Endothelial cell of umbilical vein (primary cell): ENCODE measurements around the gene RUNX2. TPM values are rescaled to one million over a fixed set of nuclear protein-coding genes. Genes with fewer than 3 reads are reported as not detected.

ENCODE experiments used
- BruUV-seq: library from RNA; stranded (reverse); fragments of 400-500 nt; replicated peaks from 2 replicates; lab custom pipeline; 2021; lab: Mats Ljungman, UMichigan
- CTCF ChIA-PET: fragments of 300-600, 350-600 bp; sonication (Branson Sonifier 250); formaldehyde crosslinking; loops from one replicate; lab custom pipeline; 2021; ENCODE audit warnings: antibody characterized with exemption, inconsistent platforms; lab: Charles Lee
- POLR2A ChIA-PET: fragments of 300-600, 350-600 bp; sonication (Branson Sonifier 250); formaldehyde crosslinking; loops from one replicate; lab custom pipeline; 2021; ENCODE audit warnings: antibody characterized with exemption, inconsistent platforms; lab: Charles Lee
- DNase-seq: peaks from one replicate; pipeline ENCODE4 v3.0.0-alpha.2; 2011; ENCODE audit warnings: low read depth, low spot score
- FAIRE-seq: peaks from 2 replicates; lab custom pipeline; 2011; peaks lifted over from hg19 to GRCh38; lab: Jason Lieb, UNC
- H2AFZ ChIP-seq: 2 replicates; pipeline ENCODE4 v1.6.0; 2012; ENCODE audit warnings: low read depth, low read length, control low read depth, inconsistent platforms
- H3K27ac ChIP-seq: 2 replicates; pipeline ENCODE4 v1.5.1; 2011; ENCODE audit warnings: low read depth, mild to moderate bottlenecking, control low read depth, low read length, moderate library complexity; ENCODE audit not compliant: insufficient read depth
- H3K27me3 ChIP-seq, 2 experiments: 2 replicates each; pipeline versions ENCODE4 v1.6.0 to v1.6.1; 2011; ENCODE audit warnings: low read length in 2 of 2, mixed read lengths in 1 of 2; ENCODE audit not compliant: control insufficient read depth in 2 of 2, insufficient read depth in 2 of 2
- H3K36me3 ChIP-seq, 2 experiments: 2 replicates in 1 of 2; 3 replicates in 1 of 2; pipeline ENCODE4 v1.5.1; 2011; ENCODE audit warnings: low read length in 2 of 2, mild to moderate bottlenecking in 1 of 2, moderate library complexity in 1 of 2; ENCODE audit not compliant: control insufficient read depth in 2 of 2, insufficient read depth in 2 of 2; ENCODE audit errors: extremely low read depth in 1 of 2
- H3K4me1 ChIP-seq: 3 replicates; pipeline ENCODE4 v1.5.1; 2011; ENCODE audit warnings: mild to moderate bottlenecking, low read length; ENCODE audit not compliant: control insufficient read depth, insufficient read depth; ENCODE audit errors: extremely low read depth
- H3K4me2 ChIP-seq: 2 replicates; pipeline ENCODE4 v1.6.1; 2011; ENCODE audit warnings: low read length, control low read depth, mixed read lengths; ENCODE audit not compliant: insufficient read depth
- H3K4me3 ChIP-seq, 3 experiments: fragments of 200-600 bp in 1 of 3; sonication (generic), shearing (Covaris generic) in 1 of 3; replicated peaks in 1 of 3; 2 replicates each; pipeline ENCODE4 v1.5.1; 2011 to 2016; ENCODE audit warnings: control low read depth in 3 of 3, low read length in 3 of 3, mild to moderate bottlenecking in 2 of 3, inconsistent platforms in 1 of 3, low read depth in 1 of 3, moderate library complexity in 1 of 3; ENCODE audit not compliant: insufficient read depth in 1 of 3
- H3K79me2 ChIP-seq: 2 replicates; pipeline ENCODE4 v1.6.0; 2012; ENCODE audit warnings: low read length, inconsistent platforms; ENCODE audit not compliant: control insufficient read depth, insufficient read depth
- H3K9ac ChIP-seq: replicated peaks from 2 replicates; pipeline ENCODE3; 2011; ENCODE audit warnings: low read length, control low read depth; ENCODE audit not compliant: insufficient read depth; ENCODE audit errors: extremely low read depth
- H3K9me1 ChIP-seq: replicated peaks from 3 replicates; pipeline ENCODE4 v1.6.0; 2011; ENCODE audit warnings: mild to moderate bottlenecking, low read length; ENCODE audit not compliant: control insufficient read depth, insufficient read depth; ENCODE audit errors: extremely low read depth
- H3K9me3 ChIP-seq: replicated peaks from 2 replicates; pipeline ENCODE4 v1.5.1; 2012; ENCODE audit warnings: low read length, inconsistent platforms; ENCODE audit not compliant: control insufficient read depth, insufficient read depth
- H4K20me1 ChIP-seq: replicated peaks from 2 replicates; pipeline ENCODE3; 2011; ENCODE audit warnings: mild to moderate bottlenecking, low read length; ENCODE audit not compliant: control insufficient read depth, insufficient read depth; ENCODE audit errors: extremely low read depth
- EZH2 ChIP-seq: IDR thresholded peaks from 2 replicates; pipeline ENCODE4 v1.6.1; 2012; ENCODE audit warnings: borderline replicate concordance, low read depth, mild to moderate bottlenecking, moderate library complexity, low read length, inconsistent platforms; ENCODE audit not compliant: severe bottlenecking
- FOS ChIP-seq: IDR thresholded peaks from 2 replicates; pipeline ENCODE4 v1.6.1; 2011; ENCODE audit warnings: mild to moderate bottlenecking, low read length, moderate library complexity, borderline replicate concordance; ENCODE audit not compliant: insufficient read depth
- GATA2 ChIP-seq: IDR thresholded peaks from 2 replicates; pipeline ENCODE4 v1.7.0; 2011; ENCODE audit warnings: low read depth, mild to moderate bottlenecking, moderate library complexity, mixed read lengths, low read length; ENCODE audit not compliant: insufficient read length, insufficient read depth
- JUN ChIP-seq: IDR thresholded peaks from 2 replicates; pipeline ENCODE4 v1.6.1; 2011; ENCODE audit warnings: borderline replicate concordance, low read depth; ENCODE audit not compliant: insufficient read length, insufficient read depth
- MYC ChIP-seq: IDR thresholded peaks from one replicate; pipeline ENCODE4 v1.6.1; 2011; ENCODE audit warnings: mild to moderate bottlenecking, low read depth, low read length
- POLR2A ChIP-seq: IDR thresholded peaks from 2 replicates; pipeline ENCODE4 v1.6.1; 2012; ENCODE audit warnings: low read depth, mild to moderate bottlenecking, control low read depth, low read length
- POLR2AphosphoS5 ChIP-seq: IDR thresholded peaks from 2 replicates; pipeline ENCODE4 v1.6.1; 2012; ENCODE audit warnings: low read depth, mild to moderate bottlenecking, control low read depth, low read length, moderate library complexity; ENCODE audit not compliant: insufficient read depth
- dilution Hi-C: fragments of 300-500 bp; cut with MboI; formaldehyde crosslinking; loops from one replicate; pipeline ENCODE4 v1.15.0; 2019; ENCODE audit warnings: low sequenced_read_pairs; ENCODE audit not compliant: extremely low pct_ligation_motif_present
- intact Hi-C: fragments of 100-400 bp; cut with micrococcal nuclease; formaldehyde crosslinking; loops from one replicate; pipeline ENCODE4 v1.10.0; 2022
- polyA plus RNA-seq, 4 experiments: library from polyadenylated mRNA; depleted of rRNA in 3 of 4; stranded (reverse) in 3 of 4; unstranded in 1 of 4; fragments of >200 nt; gene quantifications; 2 replicates each; pipeline versions ENCODE4 v1.2.1 to v1.2.3, GENCODE V29; 2011 to 2012; ENCODE audit warnings: missing spikeins in 1 of 4
- total RNA-seq: library from RNA; stranded (reverse); gene quantifications from 2 replicates; pipeline ENCODE4 v1.2.3, GENCODE V29; 2021
- TF ChIP-seq, protein P1 (sequence below): IDR thresholded peaks from 2 replicates; pipeline ENCODE4 v1.6.1; 2011; ENCODE audit not compliant: insufficient read depth, insufficient read length
- TF ChIP-seq, protein P2 (sequence below), 2 donors: IDR thresholded peaks; 1 replicate in 1 of 2; 2 replicates in 1 of 2; pipeline ENCODE4 v1.5.1; 2011; ENCODE audit warnings: low read length in 2 of 2, mild to moderate bottlenecking in 2 of 2, moderate library complexity in 2 of 2, control low read depth in 1 of 2, inconsistent platforms in 1 of 2, low read depth in 1 of 2; ENCODE audit not compliant: insufficient read depth in 1 of 2; ENCODE audit errors: extremely low read depth in 1 of 2

Gene RUNX2
- total and polyA plus RNA-seq, 2 donors (not counting 3 experiments of a cell fraction or from before 2014, with no cell fraction given): 0.06 TPM; not detected in 1

DNA sequence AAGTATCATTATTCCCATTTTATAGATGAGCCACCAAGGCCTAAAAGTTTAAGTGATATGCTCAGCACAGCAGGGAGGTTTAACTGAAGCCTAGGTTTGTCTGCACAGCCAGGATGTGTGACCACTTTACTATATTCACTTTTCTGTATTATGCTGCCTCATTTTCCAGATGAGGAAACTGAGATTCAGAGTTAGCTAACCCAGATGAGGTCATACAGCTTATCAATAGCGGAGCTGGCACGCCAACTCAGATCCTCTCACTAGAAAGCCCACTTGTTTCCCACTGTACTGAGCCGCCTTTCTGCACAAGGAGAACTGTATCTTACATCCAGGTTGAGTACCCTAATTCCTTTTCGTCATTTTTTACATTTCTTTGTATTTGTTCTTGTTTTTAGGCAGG, 181.3 kb downstream of the RUNX2 start:
- Histone ChIP-seq H3K27ac (no peak overlapping the region), H3K27me3 (peaks cover 0 to 2% of the 10 kb centered on the region in 2 experiments), H3K4me2 (no peak overlapping the region), H2AFZ (no peak overlapping the region), H3K9me3 (no peaks in the 10 kb centered on the region), H3K36me3 (no peaks in the 10 kb centered on the region), H3K9ac (no peak overlapping the region), H3K4me3 (no peak overlapping the region), H4K20me1 (no peaks in the 10 kb centered on the region), H3K4me1 (peaks cover 5% of the 10 kb centered on the region), H3K9me1 (no peaks in the 10 kb centered on the region), H3K79me2 (no peaks in the 10 kb centered on the region)
- FAIRE-seq: no peak
- dilution Hi-C loops (no loop called here), intact Hi-C loops (no loop called here)
- ChIA-PET CTCF (no interaction called here), POLR2A (no interaction called here)
- TF ChIP-seq MYC (no peak), POLR2A (no peak), FOS (no peak), JUN (no peak), GATA2 (no peak), POLR2AphosphoS5 (no peak)
- TF ChIP-seq, protein P1, sequence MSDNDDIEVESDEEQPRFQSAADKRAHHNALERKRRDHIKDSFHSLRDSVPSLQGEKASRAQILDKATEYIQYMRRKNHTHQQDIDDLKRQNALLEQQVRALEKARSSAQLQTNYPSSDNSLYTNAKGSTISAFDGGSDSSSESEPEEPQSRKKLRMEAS: no peak
- no TSS peak for BruUV-seq
- no peak for DNase-seq

DNA sequence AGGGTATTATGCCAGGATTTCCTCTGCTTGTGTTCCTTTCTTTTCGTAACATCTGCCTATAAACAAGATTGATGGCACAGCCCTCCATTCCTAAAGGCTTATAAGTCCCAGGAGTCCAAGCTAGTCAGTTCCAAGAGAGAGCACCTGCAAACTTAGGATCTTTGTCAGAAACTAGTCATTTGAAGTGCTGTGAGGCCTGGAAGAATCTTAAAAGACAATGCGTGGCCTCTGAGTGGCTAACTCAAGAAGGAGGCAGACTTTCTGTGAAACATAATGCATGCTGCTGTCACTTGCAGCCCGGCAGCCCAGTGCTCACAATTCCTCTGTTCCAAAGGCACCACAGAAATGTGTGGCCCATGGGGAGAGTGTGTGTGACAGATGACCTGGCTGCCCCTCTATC, 184.6 kb downstream of the RUNX2 start:
- BruUV-seq: no TSS peak
- intact Hi-C loops (no loop called here), dilution Hi-C loops (no loop called here)
- Histone ChIP-seq H4K20me1 (no peaks in the 10 kb centered on the region), H3K27me3 (peaks cover 0 to 2% of the 10 kb centered on the region in 2 experiments), H3K79me2 (no peaks in the 10 kb centered on the region), H3K4me3 (no peak overlapping the region), H3K36me3 (no peaks in the 10 kb centered on the region), H3K27ac (no peak overlapping the region), H2AFZ (no peak overlapping the region), H3K4me2 (no peak overlapping the region), H3K9me3 (no peaks in the 10 kb centered on the region), H3K9ac (no peak overlapping the region), H3K4me1 (no peaks in the 10 kb centered on the region), H3K9me1 (no peaks in the 10 kb centered on the region)
- DNase-seq: peak; percentile 13
- POLR2A ChIA-PET: no interaction called here
- CTCF ChIA-PET: no interaction called here
- FAIRE-seq: no peak
- TF ChIP-seq, protein P1: no peak
- TF ChIP-seq POLR2A: no peak
- TF ChIP-seq POLR2AphosphoS5: no peak
- no peak for TF ChIP-seq EZH2
- no peak for TF ChIP-seq MYC
- TF ChIP-seq, protein P2, sequence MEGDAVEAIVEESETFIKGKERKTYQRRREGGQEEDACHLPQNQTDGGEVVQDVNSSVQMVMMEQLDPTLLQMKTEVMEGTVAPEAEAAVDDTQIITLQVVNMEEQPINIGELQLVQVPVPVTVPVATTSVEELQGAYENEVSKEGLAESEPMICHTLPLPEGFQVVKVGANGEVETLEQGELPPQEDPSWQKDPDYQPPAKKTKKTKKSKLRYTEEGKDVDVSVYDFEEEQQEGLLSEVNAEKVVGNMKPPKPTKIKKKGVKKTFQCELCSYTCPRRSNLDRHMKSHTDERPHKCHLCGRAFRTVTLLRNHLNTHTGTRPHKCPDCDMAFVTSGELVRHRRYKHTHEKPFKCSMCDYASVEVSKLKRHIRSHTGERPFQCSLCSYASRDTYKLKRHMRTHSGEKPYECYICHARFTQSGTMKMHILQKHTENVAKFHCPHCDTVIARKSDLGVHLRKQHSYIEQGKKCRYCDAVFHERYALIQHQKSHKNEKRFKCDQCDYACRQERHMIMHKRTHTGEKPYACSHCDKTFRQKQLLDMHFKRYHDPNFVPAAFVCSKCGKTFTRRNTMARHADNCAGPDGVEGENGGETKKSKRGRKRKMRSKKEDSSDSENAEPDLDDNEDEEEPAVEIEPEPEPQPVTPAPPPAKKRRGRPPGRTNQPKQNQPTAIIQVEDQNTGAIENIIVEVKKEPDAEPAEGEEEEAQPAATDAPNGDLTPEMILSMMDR (IDR thresholded peaks at IDR 0.05; ENCODE audit: extremely low read depth in 1 of 2, insufficient read depth in 1 of 2, low read depth in 1 of 2, low read length in 2 of 2): no peak
- no peak for TF ChIP-seq FOS
- TF ChIP-seq JUN: no peak
- TF ChIP-seq GATA2: no peak
